ENCODE results near the gene AKNAD1. TPM values are rescaled to one million over a fixed set of nuclear protein-coding genes. Genes with fewer than 3 reads are reported as not detected.

AKNAD1 gene
- total RNA-seq, 6 experiments from 2014 or later: not detected

DNA sequence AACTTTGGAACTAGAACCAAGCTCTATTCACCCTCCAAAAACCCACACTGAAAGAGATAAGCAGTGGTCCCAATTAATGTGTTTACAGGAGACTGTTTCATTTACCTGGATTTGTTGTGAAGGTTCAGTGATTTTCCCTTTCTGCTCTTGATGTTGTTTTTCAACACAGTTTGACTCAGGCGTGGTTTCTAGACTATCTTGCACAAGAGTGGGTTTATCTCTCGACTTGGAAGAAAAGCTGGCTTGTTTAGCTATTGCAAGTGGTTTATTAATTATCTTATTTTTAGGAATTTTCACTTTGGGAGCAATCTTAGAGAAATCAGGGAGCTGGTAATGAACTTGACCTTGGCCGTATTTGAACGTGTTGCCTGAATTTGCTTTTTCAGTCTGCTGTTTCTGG, 5.3 kb downstream of the AKNAD1 start:
- intact Hi-C loops (cut with DNase I): no loop called here
- Histone ChIP-seq H3K27ac (no peak overlapping the region), H3K4me3 (no peak overlapping the region), H3K9me3 (no peaks in the 10 kb centered on the region), H3K4me1 (no peaks in the 10 kb centered on the region), H3K36me3 (no peaks in the 10 kb centered on the region), H3K27me3 (no peaks in the 10 kb centered on the region)
- 69% methylated on average over 4 of the region's 4 CpGs for WGBS (ENCODE audit: insufficient coverage, low coverage, low lambda C conversion rate, missing lambda C conversion rate)
- DNase-seq (no peak), ATAC-seq (no peak)
- TF ChIP-seq, protein P1, sequence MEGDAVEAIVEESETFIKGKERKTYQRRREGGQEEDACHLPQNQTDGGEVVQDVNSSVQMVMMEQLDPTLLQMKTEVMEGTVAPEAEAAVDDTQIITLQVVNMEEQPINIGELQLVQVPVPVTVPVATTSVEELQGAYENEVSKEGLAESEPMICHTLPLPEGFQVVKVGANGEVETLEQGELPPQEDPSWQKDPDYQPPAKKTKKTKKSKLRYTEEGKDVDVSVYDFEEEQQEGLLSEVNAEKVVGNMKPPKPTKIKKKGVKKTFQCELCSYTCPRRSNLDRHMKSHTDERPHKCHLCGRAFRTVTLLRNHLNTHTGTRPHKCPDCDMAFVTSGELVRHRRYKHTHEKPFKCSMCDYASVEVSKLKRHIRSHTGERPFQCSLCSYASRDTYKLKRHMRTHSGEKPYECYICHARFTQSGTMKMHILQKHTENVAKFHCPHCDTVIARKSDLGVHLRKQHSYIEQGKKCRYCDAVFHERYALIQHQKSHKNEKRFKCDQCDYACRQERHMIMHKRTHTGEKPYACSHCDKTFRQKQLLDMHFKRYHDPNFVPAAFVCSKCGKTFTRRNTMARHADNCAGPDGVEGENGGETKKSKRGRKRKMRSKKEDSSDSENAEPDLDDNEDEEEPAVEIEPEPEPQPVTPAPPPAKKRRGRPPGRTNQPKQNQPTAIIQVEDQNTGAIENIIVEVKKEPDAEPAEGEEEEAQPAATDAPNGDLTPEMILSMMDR (IDR thresholded peaks at IDR 0.05): no peak
- no peak for TF ChIP-seq POLR2A (IDR thresholded peaks at IDR 0.05)

- H3K4me3 ChIP-seq: no peak overlapping the region
- no peaks in the 10 kb centered on the region for H3K9me3 ChIP-seq
- ATAC-seq: no peak
- no peak overlapping the region for H3K27ac ChIP-seq
- DNase-seq: no peak
- TF ChIP-seq, protein P1 (IDR thresholded peaks at IDR 0.05): no peak
- TF ChIP-seq POLR2A (IDR thresholded peaks at IDR 0.05): no peak
- H3K4me1 ChIP-seq: no peaks in the 10 kb centered on the region
- no peaks in the 10 kb centered on the region for H3K27me3 ChIP-seq
- no peaks in the 10 kb centered on the region for H3K36me3 ChIP-seq
- WGBS (ENCODE audit: insufficient coverage, low coverage, low lambda C conversion rate, missing lambda C conversion rate): 86% methylated on average over 6 of the region's 7 CpGs
- intact Hi-C loops (cut with DNase I): no loop called here
Measured at GRCh38 chr1:108850929-108851328, 6.0 kb downstream of the AKNAD1 start.

- Histone ChIP-seq H3K9me3 (no peaks in the 10 kb centered on the region), H3K4me1 (no peaks in the 10 kb centered on the region), H3K36me3 (no peaks in the 10 kb centered on the region), H3K27me3 (no peaks in the 10 kb centered on the region), H3K27ac (no peak overlapping the region), H3K4me3 (no peak overlapping the region)
- no peak for TF ChIP-seq POLR2A (IDR thresholded peaks at IDR 0.05)
- TF ChIP-seq, protein P1 (IDR thresholded peaks at IDR 0.05): no peak
- ATAC-seq (no peak), DNase-seq (no peak)
- intact Hi-C loops (cut with DNase I): no loop called here
Measured at GRCh38 chr1:108848806-108849205, 8.1 kb downstream of the AKNAD1 start.

- no peaks in the 10 kb centered on the region for H3K27me3 ChIP-seq
- DNase-seq: no peak
- no peak for ATAC-seq
- no peaks in the 10 kb centered on the region for H3K4me1 ChIP-seq
- intact Hi-C loops (cut with DNase I): no loop called here
- no peak overlapping the region for H3K4me3 ChIP-seq
- H3K27ac ChIP-seq: no peak overlapping the region
- TF ChIP-seq, protein P1 (IDR thresholded peaks at IDR 0.05): no peak
- TF ChIP-seq POLR2A (IDR thresholded peaks at IDR 0.05): no peak
- 80% methylated on average over 1 of the region's 1 CpG for WGBS (ENCODE audit: insufficient coverage, low coverage, low lambda C conversion rate, missing lambda C conversion rate)
- no peaks in the 10 kb centered on the region for H3K9me3 ChIP-seq
- H3K36me3 ChIP-seq: no peaks in the 10 kb centered on the region
Measured at GRCh38 chr1:108847494-108847893, 9.4 kb downstream of the AKNAD1 start.

DNA sequence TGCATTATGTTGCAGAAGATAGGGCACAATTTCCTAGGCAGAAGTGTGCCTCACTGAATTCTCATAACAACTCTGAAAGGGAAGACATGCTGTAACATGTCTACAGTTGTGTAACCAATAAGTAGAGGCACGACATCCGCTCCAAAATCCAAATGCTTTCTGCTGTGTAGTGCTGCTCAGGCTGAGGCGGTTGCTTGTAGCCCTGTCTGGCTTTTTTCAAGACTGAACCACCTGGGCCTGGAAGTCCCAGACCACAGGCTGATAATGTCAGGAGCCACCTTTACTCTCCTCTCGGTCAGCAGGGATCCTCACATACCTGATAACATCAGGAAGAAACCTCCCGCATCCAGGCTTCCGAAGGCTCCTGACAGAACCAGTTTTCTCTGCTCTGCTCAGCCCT, 10.9 kb downstream of the AKNAD1 start:
- ATAC-seq (no peak), DNase-seq (no peak)
- no peak overlapping the region for H3K27ac ChIP-seq
- no peaks in the 10 kb centered on the region for H3K27me3 ChIP-seq
- intact Hi-C loops (cut with DNase I): no loop called here
- 88% methylated on average over 5 of the region's 6 CpGs for WGBS (ENCODE audit: insufficient coverage, low coverage, low lambda C conversion rate, missing lambda C conversion rate)
- H3K9me3 ChIP-seq: no peaks in the 10 kb centered on the region
- TF ChIP-seq, protein P1 (IDR thresholded peaks at IDR 0.05): no peak
- no peak for TF ChIP-seq POLR2A (IDR thresholded peaks at IDR 0.05)
- no peaks in the 10 kb centered on the region for H3K4me1 ChIP-seq
- no peaks in the 10 kb centered on the region for H3K36me3 ChIP-seq
- no peak overlapping the region for H3K4me3 ChIP-seq

Data from right lobe of liver (tissue), 6 donors.